Panc1 (cell line): ENCODE results near the gene MAGI2. TPM values are rescaled to one million over a fixed set of nuclear protein-coding genes. Genes with fewer than 3 reads are reported as not detected.

Source experiments
- ATAC-seq: fragments of 200-7000 bp; cut with Tn5 transposase; 2 replicates; pipeline ENCODE4 v1.9.1; 2020; ENCODE audit warnings: mild to moderate bottlenecking, moderate library complexity
- BruUV-seq: library from RNA; stranded (reverse); fragments of 400-500 nt; replicated peaks from 2 replicates; lab custom pipeline; 2021; lab: Mats Ljungman, UMichigan
- CTCF ChIA-PET: fragments of 300-600 bp; sonication (Branson Sonifier 250); formaldehyde crosslinking; loops from one replicate; lab custom pipeline; 2022; ENCODE audit warnings: antibody characterized with exemption; lab: Charles Lee
- POLR2A ChIA-PET: fragments of 300-600 bp; sonication (Branson Sonifier 250); formaldehyde crosslinking; loops from one replicate; lab custom pipeline; 2022; ENCODE audit warnings: antibody characterized with exemption; lab: Charles Lee
- DNase-seq: peaks from one replicate; pipeline ENCODE4 v3.0.0-alpha.2; 2010; ENCODE audit warnings: low read depth, low spot score
- H3K27ac ChIP-seq: 2 replicates; pipeline ENCODE4 v1.5.1; 2011; ENCODE audit warnings: mild to moderate bottlenecking, low read length, inconsistent platforms
- H3K27me3 ChIP-seq: fragments of 200-500 bp; sonication (Bioruptor generic); 2 replicates; pipeline ENCODE4 v1.6.0; 2014; ENCODE audit warnings: low read length, inconsistent platforms; ENCODE audit not compliant: control insufficient read depth, insufficient read depth
- H3K36me3 ChIP-seq: fragments of 200-500 bp; sonication (Bioruptor generic); 2 replicates; pipeline ENCODE4 v1.5.1; 2014; ENCODE audit warnings: inconsistent platforms, mild to moderate bottlenecking, low read length, moderate library complexity; ENCODE audit not compliant: control insufficient read depth, insufficient read depth
- H3K4me1 ChIP-seq: 2 replicates; pipeline ENCODE4 v1.5.1; 2011; ENCODE audit warnings: inconsistent platforms, mild to moderate bottlenecking, low read length, moderate library complexity; ENCODE audit not compliant: control insufficient read depth, insufficient read depth
- H3K4me3 ChIP-seq, 2 experiments: 2 replicates each; pipeline ENCODE4 v1.5.1; 2011 to 2012; ENCODE audit warnings: low read depth in 2 of 2, low read length in 2 of 2, mild to moderate bottlenecking in 2 of 2, inconsistent platforms in 1 of 2, moderate library complexity in 1 of 2
- H3K9me3 ChIP-seq: fragments of 200-500 bp; sonication (Bioruptor generic); 2 replicates; pipeline ENCODE4 v1.5.1; 2014; ENCODE audit warnings: low read depth, mild to moderate bottlenecking, inconsistent platforms, low read length, moderate library complexity; ENCODE audit not compliant: control insufficient read depth, insufficient read depth
- CTCF ChIP-seq: fragments of 450-650 bp; IDR thresholded peaks from 2 replicates; pipeline ENCODE4 v1.5.1; 2017; ENCODE audit warnings: mild to moderate bottlenecking
- POLR2AphosphoS5 ChIP-seq: IDR thresholded peaks from 2 replicates; pipeline ENCODE4 v1.6.1; 2012; ENCODE audit warnings: mild to moderate bottlenecking, low read depth, low read length, moderate library complexity
- SIN3A ChIP-seq: IDR thresholded peaks from 2 replicates; pipeline ENCODE4 v1.6.1; 2012; ENCODE audit warnings: low read depth, mild to moderate bottlenecking, low read length, moderate library complexity, borderline replicate concordance; ENCODE audit not compliant: insufficient read depth
- TCF7L2 ChIP-seq: IDR thresholded peaks from 2 replicates; pipeline ENCODE4 v1.6.1; 2011; ENCODE audit warnings: mild to moderate bottlenecking, low read depth, low read length, inconsistent platforms
- in situ Hi-C: cut with HindIII; loops from 2 replicates; pipeline ENCODE4 v1.10.0; 2016; ENCODE audit warnings: low sequenced_read_pairs, low pct_unique_long_range_greater_than_20kb
- intact Hi-C: fragments of 100-400 bp; cut with micrococcal nuclease; formaldehyde crosslinking; loops from one replicate; pipeline ENCODE4 v1.10.0; 2022; ENCODE audit not compliant: unreplicated experiment
- total RNA-seq: library from RNA; stranded (reverse); gene quantifications from one replicate; pipeline ENCODE4 v1.2.1, GENCODE V29; 2021; ENCODE audit not compliant: unreplicated experiment
- TF ChIP-seq, protein P1 (sequence below), 2 experiments: IDR thresholded peaks; 2 replicates each; pipeline ENCODE4 v1.6.1; 2011 to 2012; ENCODE audit warnings: low read depth in 2 of 2, control low read depth in 1 of 2, low read length in 1 of 2, mild to moderate bottlenecking in 1 of 2, moderate library complexity in 1 of 2; ENCODE audit not compliant: insufficient read depth in 1 of 2

The MAGI2 gene
- total RNA-seq, 1 experiment from 2014 or later, result 5.4 TPM

DNA sequence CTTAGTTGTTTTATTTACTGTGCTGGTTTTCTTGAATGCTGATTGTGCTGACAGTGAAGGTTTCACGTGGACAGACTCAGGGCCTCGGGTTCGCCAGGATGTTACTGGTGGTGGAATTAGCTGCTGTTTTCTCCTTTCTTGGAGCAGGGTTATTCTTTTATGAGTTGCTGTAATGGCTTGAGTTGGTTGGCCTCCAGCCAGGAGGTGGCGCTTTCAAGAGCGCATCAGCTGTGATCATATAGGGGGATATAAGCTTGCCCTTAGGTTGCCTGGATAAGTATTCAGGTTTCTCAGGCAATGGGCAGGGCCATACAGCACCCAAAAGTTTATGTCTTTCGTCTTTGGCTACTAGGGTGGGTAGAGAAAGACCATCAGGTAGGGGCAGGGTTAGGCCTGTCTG, 913.6 kb downstream of the MAGI2 start:
- POLR2A ChIA-PET, result no interaction called here
- Histone ChIP-seq H3K4me1 (no peaks in the 10 kb centered on the region), H3K4me3 (no peak overlapping the region), H3K27ac (no peak overlapping the region), H3K27me3 (no peaks in the 10 kb centered on the region), H3K36me3 (no peaks in the 10 kb centered on the region), H3K9me3 (no peaks in the 10 kb centered on the region)
- CTCF ChIA-PET, result no interaction called here
- in situ Hi-C loops, result no loop called here
- DNase-seq, result no peak
- intact Hi-C loops, result loop anchor here (10.0 kb wide), 1 partner anchor 55 kb away; no protein-coding TSS in a partner anchor
- TF ChIP-seq, protein P1, sequence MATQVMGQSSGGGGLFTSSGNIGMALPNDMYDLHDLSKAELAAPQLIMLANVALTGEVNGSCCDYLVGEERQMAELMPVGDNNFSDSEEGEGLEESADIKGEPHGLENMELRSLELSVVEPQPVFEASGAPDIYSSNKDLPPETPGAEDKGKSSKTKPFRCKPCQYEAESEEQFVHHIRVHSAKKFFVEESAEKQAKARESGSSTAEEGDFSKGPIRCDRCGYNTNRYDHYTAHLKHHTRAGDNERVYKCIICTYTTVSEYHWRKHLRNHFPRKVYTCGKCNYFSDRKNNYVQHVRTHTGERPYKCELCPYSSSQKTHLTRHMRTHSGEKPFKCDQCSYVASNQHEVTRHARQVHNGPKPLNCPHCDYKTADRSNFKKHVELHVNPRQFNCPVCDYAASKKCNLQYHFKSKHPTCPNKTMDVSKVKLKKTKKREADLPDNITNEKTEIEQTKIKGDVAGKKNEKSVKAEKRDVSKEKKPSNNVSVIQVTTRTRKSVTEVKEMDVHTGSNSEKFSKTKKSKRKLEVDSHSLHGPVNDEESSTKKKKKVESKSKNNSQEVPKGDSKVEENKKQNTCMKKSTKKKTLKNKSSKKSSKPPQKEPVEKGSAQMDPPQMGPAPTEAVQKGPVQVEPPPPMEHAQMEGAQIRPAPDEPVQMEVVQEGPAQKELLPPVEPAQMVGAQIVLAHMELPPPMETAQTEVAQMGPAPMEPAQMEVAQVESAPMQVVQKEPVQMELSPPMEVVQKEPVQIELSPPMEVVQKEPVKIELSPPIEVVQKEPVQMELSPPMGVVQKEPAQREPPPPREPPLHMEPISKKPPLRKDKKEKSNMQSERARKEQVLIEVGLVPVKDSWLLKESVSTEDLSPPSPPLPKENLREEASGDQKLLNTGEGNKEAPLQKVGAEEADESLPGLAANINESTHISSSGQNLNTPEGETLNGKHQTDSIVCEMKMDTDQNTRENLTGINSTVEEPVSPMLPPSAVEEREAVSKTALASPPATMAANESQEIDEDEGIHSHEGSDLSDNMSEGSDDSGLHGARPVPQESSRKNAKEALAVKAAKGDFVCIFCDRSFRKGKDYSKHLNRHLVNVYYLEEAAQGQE (IDR thresholded peaks at IDR 0.05; ENCODE audit: insufficient read depth in 1 of 2, low read depth in 2 of 2, low read length in 1 of 2), result no peak
- TF ChIP-seq CTCF, result no peak
- TF ChIP-seq SIN3A, result no peak
- no peak for TF ChIP-seq POLR2AphosphoS5
- no peak for TF ChIP-seq TCF7L2
- no TSS peak for BruUV-seq
- no peak for ATAC-seq

DNA sequence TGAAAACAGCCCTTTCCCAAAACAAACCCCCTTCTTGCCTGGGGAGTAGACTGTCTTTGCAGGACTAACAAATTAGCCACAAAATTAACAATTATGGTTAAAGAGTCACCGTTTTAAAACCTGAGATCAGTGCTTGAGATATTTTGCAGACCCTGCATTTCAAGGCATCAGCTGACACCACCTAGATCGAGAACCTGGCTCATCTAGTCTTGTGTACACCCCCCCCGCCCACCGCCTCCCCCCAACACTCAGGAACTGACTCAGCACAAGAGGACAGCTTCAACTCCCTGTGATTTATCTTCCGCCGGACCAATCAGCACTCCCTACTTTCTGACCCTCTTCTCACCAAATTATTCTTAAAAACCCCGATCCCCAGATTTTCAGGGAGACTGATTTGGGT, 917.8 kb downstream of the MAGI2 start:
- in situ Hi-C loops, result no loop called here
- ChIA-PET CTCF (interaction anchor here (0.7 kb wide), 1 partner anchor 330 kb away, joined by 6 read pairs; no protein-coding TSS in a partner anchor), POLR2A (interaction anchor here (0.6 to 0.7 kb wide), 2 partner anchors 280 to 1511 kb away, joined by 5 to 14 read pairs; no protein-coding TSS in a partner anchor)

More for the DNA sequence above, 917.8 kb downstream of the MAGI2 start:
- no peak for ATAC-seq
- Histone ChIP-seq H3K4me1 (no peaks in the 10 kb centered on the region), H3K9me3 (no peaks in the 10 kb centered on the region), H3K27ac (no peak overlapping the region), H3K36me3 (no peaks in the 10 kb centered on the region), H3K27me3 (no peaks in the 10 kb centered on the region), H3K4me3 (no peak overlapping the region)
- intact Hi-C loops, result loop anchor here (10.0 kb wide), 1 partner anchor 59 kb away; no protein-coding TSS in a partner anchor
- TF ChIP-seq TCF7L2 (no peak), CTCF (no peak), POLR2AphosphoS5 (no peak), SIN3A (no peak)
- TF ChIP-seq, protein P1 (IDR thresholded peaks at IDR 0.05; ENCODE audit: insufficient read depth in 1 of 2, low read depth in 2 of 2, low read length in 1 of 2), result no peak
- no TSS peak for BruUV-seq
- no peak for DNase-seq
